NB4 (cell line): Measurements from ENCODE around the gene GRN.
A peak's percentile ranks its signal among the peaks of the same experiment; 100 is the strongest.

Experiments used
- DNase-seq: peaks from one replicate; pipeline ENCODE4 v3.0.0; 2010; ENCODE audit warnings: low read depth
- H3K4me3 ChIP-seq: one replicate; pipeline ENCODE4 v1.5.1; 2011; ENCODE audit warnings: mild to moderate bottlenecking, low read depth, low read length, moderate library complexity
- CTCF ChIP-seq: IDR thresholded peaks from one replicate; pipeline ENCODE4 v1.5.1; 2012; ENCODE audit warnings: low read depth, low read length
- MAX ChIP-seq: IDR thresholded peaks from 2 replicates; pipeline ENCODE4 v1.6.1; 2011; ENCODE audit warnings: low read depth, low read length
- MYC ChIP-seq: IDR thresholded peaks from 2 replicates; pipeline ENCODE4 v1.6.1; 2011; ENCODE audit warnings: low read depth, low read length
- POLR2A ChIP-seq: IDR thresholded peaks from 2 replicates; pipeline ENCODE4 v1.6.1; 2011; ENCODE audit warnings: mild to moderate bottlenecking; ENCODE audit not compliant: insufficient read length; ENCODE audit errors: extremely low read depth

The GRN gene

GRCh38 chr17:44351961-44352827 is 7.1 kb downstream of the GRN start:
- no peak for TF ChIP-seq MAX
- TF ChIP-seq POLR2A: no peak
- TF ChIP-seq CTCF: no peak
- TF ChIP-seq MYC: no peak
- no peak for DNase-seq
- H3K4me3 ChIP-seq: no peak overlapping the region

GRCh38 chr17:44352828-44353671 is 7.9 kb downstream of the GRN start:
- no peak overlapping the region for H3K4me3 ChIP-seq
- DNase-seq: no peak
- TF ChIP-seq CTCF (no peak), MAX (no peak), POLR2A (no peak), MYC (no peak)

GRCh38 chr17:44353672-44354331 is 8.7 kb downstream of the GRN start:
- H3K4me3 ChIP-seq: no peak overlapping the region
- TF ChIP-seq MYC: no peak
- TF ChIP-seq MAX: no peak
- no peak for TF ChIP-seq CTCF
- no peak for TF ChIP-seq POLR2A
- DNase-seq: no peak

GRCh38 chr17:44354582-44355561 is 9.8 kb downstream of the GRN start:
- peak; percentile 76 for DNase-seq
- no peak overlapping the region for H3K4me3 ChIP-seq
- TF ChIP-seq CTCF (peak; percentile 34), MAX (no peak)

- no peak overlapping the region for H3K4me3 ChIP-seq
- TF ChIP-seq CTCF (no peak), MAX (no peak), MYC (no peak), POLR2A (no peak)
- no peak for DNase-seq
Observed at GRCh38 chr17:44355642-44356099, 10.6 kb downstream of the GRN start.
